ENCODE results near the gene GBA3.

Gene GBA3

DNA sequence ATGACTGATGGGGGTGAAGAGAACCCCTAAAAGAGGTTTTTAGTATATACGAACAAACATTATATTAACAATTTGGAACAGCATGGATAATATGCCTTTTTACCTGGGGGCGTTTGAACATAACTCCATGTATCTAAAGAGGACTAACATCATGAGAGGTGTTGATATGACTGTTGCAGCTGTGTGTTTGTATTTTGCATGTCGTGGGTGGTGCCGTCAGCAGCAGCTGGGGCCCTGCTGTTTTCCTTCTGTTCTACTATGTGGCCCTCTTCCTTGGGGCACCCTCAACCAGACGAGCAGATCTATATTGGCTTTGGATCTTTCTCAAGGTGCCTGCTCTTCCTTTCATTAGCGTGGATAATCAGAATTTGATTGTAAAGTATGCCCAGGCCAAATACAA is 11.2 kb downstream of the GBA3 start:
- no peak for DNase-seq

DNA sequence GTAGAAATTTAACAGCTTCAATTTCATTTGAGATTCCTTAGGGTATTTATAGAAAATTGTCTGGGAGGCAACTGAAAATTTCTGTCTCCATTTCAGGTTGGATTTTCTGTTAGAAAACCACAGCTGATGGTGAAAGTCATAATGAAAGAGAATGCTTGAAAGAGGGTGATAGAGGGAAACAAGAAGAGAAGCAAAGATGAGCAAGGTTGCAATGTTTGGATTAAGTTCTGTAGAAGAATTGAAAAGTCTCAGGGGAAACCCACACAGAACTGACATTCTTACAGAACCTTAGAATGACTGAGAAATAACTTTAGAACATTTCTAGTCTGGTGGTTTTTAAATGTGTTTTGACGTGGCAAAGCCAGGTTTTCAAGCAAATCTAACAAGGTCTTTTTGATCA is 14.7 kb downstream of the GBA3 start:
- no peak for DNase-seq

DNA sequence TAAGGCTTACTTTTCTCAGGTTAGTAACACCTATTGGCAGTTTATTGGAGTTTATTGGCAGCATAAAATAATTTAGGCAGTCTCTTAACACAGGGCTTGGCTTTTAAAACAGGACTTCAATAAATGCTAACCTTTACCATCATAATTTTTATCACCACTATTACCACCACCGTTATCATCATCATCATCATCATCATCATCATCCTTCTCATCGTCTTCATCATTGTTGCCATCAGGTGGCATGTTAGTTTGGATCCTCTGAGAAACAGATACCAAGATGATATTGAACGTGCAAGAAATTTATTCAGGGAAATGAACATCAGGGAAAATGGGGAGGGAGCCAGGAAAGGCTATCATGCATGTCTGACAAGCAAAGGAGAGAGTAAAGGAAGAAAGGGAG is 16.2 kb downstream of the GBA3 start:
- DNase-seq = no peak

DNA sequence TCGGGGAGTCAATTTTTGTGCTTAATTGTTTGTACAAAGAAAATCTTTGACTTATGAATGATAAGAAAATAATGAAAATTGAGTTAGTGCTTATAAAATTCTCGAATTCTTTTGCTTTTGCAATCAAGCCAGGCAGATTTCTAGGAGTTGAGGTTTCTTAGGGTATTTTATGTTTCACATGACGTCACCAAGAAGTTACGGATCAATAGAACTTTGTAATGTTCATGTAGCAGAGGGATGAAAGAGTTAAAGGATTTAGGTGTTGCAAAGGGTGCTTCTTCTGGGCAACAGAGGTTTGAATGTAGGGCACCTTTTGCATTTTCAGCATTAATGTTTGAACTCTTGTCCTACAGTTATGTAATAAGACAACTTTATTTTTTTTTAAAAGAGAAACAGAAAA is 19.4 kb downstream of the GBA3 start:
- no peak for DNase-seq

DNA sequence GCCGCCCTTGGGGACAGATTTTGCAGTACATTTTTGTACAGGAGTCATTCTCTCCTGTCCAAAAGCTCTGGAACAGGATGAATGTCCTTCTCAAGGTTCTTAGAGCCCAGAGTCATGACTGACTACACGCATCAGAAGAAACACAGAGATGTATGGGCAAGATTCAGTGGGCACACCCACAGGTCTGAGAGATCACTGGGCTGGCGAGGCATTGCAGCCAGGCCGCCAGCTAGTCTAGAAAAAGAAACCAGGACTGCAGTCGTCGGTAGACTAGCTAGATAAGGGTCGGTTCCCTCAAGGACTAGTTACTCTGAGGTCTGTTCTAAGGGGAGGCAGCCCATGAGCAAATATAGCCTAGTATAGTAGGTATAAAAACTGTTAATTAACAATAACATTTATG is 19.8 kb downstream of the GBA3 start:
- no peak for DNase-seq

DNA sequence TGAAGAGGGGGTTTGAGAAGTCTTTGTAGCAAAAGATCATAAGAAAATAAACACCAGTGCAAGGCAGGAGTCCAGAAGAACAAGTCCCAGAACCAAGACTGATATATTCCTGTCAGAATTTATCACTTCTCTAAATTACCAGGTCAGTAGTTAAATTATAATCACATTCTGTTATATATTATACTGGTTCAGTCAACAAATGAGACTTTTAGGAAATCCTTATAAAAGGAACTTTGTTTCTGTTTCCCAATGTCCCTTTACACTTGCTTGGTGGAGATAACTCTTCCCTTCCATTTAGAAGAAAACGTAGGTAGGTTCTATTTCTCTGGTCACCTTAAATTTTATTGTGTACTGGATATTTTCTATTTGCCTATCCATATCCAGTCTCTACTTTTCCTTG is 21.1 kb downstream of the GBA3 start:
- no peak for DNase-seq

DNA sequence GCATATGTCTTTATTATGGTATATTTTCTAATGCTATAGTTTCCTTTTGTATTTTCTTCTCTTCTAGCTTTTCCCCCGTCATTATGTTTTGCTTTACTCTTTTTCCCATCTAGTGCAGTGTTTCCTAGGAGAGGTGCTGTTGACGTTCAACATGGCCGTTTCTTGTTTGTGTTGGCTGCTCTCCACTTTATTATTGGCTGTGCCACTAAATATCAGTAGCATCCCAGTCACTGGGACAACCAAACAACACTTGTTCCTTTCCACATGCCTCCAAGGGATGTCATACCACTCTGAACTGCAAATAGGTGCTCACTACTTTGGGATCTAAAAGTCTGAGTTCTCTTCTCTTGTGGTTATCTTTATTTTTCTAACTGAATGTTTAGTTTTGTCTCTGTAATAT is 26.5 kb downstream of the GBA3 start:
- DNase-seq = no peak

DNA sequence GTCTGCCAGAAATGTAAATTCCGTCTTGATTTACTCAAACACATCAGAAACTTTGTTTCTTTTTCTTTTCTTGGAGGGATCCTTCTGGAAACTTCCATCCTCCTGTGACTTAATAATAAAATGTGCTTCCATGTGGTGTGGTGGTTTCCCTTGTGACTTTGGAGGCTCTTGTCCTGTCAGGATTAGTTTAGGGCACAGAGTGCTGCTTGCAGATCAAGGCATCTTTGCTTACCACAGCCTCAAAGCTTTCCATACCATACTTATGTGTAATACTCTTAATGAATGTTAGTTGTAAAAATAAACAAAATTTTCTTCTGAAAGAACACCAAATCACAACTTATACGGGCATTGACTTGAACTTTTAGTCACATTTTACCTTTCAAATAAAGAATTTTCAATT is 27.4 kb downstream of the GBA3 start:
- DNase-seq = no peak

DNA sequence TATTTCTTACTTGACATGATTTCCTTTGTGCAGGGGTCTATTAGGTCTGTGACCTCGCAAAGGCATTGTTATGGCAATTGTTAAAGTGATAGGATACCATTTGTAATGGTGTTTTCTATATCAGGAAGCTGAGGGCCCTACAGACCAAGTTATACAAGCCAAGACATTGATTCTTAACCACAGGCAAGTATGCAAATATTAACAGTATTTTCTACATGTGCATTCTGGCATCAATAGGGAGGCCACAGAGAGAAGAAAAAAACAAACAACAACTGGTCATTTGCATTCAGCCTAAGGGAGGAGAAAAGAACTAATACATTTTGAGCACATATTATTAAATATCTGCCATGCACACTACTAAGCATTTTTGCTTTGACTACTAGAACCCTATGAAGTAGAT is 28.5 kb downstream of the GBA3 start:
- DNase-seq = no peak

DNA sequence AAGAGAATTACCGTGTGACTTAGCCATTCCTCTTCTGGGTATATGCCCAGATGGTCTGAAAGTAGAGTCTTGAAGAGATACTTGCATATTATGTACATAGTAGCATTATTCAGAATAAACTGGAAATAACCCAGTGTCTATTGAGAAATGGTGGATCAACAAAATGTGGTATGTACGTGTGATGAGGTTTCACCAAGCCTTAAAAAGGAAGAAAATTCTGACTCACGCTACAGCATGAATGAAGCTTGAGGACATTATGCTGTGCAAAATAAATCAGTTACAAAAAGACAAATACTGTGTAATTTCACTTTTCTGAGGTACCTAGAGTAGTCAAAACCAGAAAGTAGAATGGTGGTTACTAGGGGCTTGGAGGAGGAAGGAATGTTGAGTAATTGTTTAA is 37.3 kb downstream of the GBA3 start:
- no peak for DNase-seq

DNA sequence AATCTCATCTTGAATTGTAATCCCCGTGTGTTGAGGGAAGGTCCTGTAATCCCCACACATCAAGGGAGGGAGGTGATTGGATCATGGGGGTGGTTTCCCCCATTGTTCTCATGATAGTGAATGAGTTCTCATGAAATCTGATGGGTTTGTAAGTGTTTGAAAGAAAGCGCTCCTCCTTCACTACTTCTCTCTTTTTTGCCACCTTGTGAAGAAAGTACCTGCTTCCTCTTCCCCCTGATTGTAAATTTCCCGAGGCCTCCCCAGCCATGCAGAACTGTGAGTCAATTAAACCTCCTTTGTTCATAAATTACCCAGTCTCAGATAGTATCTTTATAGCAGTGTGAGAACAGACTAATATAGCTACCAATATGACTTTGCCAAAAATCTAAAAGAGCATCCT is 41.1 kb downstream of the GBA3 start:
- DNase-seq = no peak

DNA sequence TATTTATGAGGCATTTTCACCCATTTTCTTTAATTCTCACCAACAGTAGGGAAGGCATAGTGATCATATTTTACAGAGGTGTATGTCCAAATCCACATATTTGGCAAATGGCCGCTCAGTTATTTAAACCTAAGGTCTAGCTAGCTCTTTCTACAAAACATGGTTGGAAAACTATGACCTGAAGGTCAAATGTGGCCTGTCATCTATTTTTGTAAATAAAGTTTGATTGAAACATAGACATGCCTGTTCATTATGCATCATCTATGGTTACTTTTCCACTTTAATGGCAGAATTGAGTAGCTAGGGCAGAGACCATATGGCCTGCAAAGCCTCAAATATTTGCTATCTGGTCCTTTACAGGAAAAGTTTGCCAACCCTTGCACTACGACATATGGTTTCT is 44.2 kb downstream of the GBA3 start:
- DNase-seq = no peak

DNA sequence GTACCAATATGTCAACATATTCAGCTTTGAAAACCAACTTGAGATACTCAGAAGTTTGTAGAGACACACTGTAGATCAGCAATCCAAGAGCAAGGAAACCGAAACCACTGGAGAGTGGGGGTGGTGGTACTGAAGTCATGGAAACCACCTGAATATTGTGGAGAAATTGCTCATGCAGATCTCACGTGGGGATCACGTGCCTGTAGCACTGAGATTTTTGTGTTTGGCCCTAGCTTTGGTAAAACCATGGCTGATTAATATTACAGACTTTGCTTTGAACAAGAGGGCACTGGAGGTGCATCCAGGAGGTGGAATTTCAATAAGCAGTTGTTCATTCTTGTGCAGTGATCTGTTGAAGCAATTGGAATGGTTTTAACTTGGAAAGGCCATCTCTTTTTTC is 47.2 kb downstream of the GBA3 start:
- DNase-seq = no peak

DNA sequence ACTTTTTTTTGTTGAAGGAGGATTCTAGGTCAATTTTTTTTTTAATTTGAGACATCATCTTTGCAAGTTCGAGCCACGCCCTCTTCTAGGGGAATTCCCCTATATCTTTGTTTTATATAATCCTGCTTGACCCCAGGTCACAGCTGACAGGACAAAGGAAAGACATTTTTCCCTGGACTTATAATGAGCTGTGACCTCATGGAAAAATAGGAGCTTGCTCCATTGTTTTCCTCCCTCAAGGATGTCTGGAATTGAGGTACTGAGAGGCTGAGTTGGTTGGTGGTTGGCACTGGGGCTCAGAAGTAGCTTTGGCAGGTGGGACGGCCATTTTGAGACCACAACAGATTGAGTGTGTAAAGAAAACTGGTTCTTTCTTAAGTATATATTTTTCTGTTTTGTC is 49.0 kb downstream of the GBA3 start:
- DNase-seq = no peak

DNA sequence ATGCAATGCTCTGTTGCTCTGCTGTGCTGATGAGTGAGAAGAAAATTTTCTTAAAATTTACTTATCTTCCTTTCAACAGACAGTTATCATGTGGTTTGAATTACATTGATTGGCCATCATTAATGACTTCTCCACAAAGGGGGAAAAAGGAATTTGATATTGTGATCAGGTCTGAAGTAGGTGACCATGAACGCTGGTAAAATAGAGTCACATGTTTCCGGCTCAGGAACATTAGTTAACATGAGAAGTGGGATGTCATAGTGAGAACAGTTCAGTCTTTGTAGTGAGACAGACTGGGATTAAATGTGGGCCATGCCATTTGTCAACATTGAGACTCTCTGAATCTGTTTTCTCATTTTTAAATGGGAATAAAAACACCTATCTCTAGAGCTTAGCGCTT is 50.6 kb downstream of the GBA3 start:
- DNase-seq = no peak

DNA sequence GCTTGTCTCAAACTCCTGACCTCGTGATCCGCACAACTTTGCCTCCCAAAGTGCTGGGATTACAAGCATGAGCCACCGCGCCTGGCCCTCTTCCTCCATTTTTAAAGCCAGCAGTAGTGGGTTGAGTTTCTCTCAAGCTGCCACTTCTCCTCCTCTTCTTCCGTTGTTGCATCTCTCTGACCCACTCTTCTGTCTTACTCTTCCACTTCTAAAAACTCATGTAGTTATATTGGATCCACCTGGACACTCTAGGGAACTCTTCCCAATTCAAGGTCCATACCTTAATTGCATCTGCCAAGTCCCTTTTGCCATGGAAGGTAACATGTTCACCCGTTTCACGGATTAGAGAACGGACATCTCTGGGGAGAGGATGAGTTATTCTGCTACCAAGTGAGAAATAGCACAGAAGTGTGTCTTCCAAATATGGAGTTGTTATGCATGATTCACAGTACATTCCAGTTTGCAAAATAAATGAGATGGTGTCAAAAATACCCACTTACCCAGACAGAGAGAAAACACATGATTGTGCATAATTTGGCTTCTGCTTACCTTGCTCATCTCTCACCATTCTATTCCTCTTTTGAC is 51.8 kb downstream of the GBA3 start:
- DNase-seq = no peak

DNA sequence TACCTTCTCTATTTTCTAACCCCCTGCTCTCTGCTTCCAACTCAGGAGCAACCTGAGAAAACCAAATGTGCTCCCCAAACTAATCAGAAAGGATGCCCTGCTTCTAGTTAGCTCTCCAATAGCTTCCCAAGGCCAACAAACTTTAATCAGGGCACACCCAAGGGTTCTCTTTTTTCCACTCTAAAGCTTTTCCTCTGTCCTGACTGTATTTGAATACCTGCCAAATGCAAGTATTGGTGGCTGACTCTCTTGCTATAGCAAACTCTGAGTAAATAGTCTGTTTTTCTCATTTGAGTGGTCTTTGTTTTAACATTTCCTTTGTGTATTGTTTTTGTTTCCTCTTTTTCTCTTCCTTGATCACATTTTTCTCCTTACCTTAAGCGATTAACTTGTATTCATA is 52.5 kb downstream of the GBA3 start:
- no peak for DNase-seq

DNA sequence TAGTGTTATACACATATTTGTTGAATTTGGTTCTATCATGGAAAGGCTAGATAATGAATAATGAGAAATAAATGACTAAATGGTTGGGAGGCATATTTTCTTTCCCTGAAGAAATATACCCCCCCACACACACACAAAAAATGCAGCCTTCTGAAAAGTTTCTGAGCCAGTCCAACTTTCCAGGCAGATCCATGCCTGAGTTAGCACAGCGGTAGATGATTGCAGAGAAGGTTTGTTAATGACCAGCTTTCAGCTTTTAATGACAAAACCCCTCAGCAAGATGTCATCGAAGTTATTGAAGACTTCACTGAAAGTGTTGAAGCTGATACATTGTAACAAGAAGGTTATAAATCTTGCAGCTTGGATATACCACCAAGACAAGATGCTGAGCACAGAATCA is 61.4 kb downstream of the GBA3 start:
- no peak for DNase-seq

DNA sequence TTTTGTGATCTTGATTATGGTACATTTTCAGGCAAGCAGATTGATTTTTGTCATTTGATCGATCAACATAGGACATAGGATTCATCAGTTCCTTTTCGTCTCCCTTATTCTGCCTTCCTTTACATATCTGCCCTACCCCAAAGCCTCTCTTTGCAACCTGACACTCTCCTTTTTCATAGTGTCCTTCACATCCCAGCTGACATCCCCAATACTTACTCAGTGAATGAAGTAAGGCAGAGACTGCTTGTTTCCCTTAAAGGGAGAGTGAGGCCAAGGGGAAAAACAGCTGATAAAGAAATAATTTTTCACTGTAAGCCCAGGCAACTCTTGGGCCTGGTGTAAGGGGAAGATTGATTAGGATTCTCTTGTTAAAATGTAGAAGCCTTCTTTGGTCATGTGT is 69.8 kb downstream of the GBA3 start:
- DNase-seq = no peak

DNA sequence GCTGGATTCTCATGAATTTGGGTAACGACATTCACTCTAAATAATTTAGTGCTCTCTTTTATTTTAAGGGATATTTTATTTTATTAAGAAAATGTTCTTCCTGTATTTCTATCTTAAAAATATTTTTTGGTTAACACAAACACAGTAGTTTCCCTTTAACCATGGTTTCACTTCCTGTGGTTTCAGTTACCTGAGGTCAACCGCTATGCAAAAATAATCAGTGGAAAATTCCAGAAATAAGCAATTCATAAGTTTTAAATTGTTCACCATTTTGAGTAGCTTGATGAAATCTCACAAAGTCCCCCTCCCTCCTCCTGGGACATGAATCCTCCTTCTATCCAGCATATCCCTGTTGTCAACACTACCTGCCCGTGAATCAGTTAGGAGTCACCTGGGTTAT is 71.4 kb downstream of the GBA3 start:
- DNase-seq = no peak

DNA sequence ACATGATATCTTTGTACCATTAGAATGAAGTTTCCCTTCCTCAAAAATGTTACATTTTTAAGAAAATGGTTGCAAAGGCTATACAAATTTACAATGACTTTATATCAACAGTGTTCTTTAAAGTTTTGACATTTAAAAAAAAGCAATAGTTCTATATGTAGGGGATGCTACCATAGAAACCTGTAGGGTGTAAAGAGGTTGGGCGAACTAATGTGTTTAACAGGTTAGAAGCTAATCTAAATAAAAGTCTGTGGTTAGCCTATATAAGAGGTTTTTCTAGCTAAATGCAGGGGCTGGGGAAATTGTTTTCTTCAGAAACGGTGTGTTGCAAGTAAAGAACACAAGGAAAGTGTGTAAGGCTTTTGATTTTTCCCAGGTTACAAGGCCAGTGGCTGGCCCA is 73.3 kb downstream of the GBA3 start:
- no peak for DNase-seq

DNA sequence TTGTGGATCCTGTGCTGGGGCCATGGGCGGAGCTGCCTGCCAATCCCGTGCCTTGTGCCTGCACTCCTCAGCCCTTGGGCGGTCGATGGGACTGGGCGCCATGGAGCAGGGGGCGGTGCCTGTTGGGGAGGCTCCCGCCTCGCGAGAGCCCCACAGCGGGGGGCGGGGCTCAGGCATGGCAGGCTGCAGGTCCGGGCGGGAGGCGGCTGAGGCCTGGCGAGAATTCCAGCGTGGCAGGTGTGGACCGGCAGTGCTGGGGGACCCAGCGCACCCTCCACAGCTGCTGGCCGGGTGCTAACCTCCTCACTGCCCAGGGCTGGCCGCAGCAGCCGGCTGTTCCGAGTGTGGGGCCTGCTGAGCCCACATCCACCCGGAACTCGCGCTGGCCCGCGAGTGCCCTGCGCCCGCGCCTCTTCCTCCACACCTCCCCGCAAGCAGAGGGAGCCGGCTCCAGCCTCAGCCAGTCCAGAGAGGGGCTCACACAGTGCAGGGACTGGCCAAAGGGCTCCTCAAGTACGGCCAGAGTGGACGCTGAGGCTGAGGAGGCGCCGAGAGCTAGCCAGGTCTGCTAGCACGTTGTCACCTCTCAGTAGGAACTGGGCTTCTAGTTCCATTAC is 85.9 kb downstream of the GBA3 start:
- DNase-seq = no peak

DNA sequence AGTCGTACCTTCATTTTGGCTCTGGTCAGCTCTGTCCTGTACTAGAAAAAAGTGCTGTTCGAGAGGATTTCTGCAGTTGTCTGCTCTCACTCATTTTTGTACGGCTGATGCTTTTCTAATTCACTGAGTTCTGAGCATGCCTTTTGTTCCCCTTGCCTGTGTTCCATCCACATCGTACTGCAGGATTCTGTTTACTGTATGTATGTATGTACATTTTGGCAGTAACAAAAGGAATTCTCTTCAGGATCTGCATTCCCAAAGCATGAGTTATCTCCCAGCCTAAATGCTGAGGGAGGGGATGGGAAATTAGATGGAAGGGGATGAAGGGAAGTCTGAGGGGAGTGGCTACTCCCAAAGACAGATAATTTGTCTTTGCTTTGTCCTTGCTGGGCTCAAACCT is 87.6 kb downstream of the GBA3 start:
- no peak for DNase-seq

DNA sequence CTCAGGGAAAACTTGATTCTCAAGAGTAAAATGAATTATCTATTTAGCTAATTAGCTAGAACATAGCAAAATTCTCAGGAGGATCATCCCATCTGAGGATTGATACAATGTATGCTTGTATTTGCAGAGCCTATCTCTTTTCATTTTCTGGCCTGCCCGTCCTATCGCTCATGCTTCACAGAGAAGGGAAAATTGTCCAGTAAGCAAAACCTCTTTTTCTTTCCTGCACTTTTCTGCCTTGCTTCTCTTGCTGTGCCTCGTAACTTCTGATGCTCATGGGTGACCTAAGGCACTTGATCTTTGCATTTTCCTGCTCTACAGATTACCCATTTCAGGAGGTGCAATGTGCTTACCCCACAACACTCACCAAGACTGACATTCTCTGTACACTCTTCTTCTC is 88.1 kb downstream of the GBA3 start:
- DNase-seq = no peak

DNA sequence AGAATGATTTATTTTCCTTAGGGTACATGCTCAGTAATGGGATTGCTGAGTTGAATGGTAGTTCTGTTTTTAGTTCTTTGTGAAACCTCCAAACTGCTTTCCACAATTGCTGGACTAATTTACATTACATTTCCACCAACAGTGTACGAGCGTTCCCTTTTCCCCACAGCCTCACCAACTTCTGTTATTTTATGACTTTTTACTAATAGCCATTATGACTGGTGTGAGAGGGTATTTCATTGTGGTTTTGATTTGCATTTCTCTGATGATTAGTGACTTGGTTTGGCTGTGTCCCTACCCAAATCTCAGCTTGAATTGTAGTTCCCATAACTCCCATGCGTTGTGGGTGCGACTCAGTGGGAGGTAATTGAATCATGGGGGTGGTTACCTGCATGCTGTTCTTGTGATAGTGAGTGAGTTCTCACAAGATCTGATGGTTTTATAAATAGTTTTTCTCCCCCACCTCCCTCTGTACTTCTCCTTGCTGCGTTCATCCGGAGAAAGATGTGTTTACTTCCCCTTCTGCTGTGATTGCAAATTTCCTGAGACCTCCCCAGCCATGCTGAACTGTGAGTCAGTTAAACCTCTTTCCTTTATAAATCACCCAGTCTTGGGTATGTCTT is 95.1 kb downstream of the GBA3 start:
- DNase-seq = no peak
